GM19035 (cell line): Measurements from ENCODE around the gene SUSD1.
"Not testable (repeated sequence)": the region's sequence is repeated elsewhere in the genome, so short reads cannot be mapped to it uniquely, and the experiment has no call there.

Experiments
- ATAC-seq: cut with Tn5 transposase; IDR thresholded peaks from one replicate; pipeline ENCODE4 v1.9.1; 2021; ENCODE audit not compliant: unreplicated experiment

SUSD1 gene

DNA sequence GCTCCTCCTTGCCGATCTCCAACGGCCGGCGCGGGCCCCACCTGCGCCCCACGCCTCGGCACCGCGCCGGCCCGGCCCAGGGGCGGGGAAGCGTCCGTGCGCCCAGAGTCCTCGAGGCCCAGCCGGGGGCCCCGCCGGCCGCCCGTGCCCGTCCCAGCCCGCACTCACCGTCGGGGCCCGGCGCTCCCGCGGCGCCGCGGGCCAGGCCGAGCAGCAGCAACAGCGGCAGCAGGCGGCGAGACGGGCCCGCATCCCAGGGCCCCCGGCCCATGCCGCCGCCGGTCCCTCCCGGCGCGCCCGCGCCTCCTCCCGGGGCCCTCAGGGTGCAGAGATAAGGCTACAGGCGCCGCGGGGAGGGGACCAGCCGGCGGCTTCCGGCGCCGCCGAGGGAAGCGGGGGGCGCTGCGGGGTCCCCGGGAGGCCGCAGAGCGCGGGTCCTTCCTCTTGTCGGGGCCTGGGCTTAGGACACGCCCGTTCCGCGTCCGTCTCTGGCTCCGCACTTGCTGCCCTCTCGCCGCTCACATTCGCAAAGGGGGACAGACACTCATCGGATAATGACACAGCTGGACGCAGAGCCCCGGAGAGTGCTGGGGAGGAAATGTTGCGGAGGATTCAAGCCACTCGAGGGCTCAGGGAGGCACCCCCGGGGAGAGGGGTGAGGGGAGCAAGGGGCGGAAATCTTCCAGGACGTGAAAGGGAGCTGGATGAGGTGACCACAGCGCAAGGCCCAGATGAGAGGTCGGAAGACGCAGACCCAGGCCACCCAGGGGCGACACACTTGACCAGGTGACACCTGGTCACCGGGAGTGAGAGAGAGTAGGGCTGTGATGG, at the start of gene SUSD1:
SUSD1 (minus strand) TSS at position 333 of the 831 bp plus-strand sequence; CDS start at position 271, 62 bp downstream.
- peak; percentile 56 for ATAC-seq

DNA sequence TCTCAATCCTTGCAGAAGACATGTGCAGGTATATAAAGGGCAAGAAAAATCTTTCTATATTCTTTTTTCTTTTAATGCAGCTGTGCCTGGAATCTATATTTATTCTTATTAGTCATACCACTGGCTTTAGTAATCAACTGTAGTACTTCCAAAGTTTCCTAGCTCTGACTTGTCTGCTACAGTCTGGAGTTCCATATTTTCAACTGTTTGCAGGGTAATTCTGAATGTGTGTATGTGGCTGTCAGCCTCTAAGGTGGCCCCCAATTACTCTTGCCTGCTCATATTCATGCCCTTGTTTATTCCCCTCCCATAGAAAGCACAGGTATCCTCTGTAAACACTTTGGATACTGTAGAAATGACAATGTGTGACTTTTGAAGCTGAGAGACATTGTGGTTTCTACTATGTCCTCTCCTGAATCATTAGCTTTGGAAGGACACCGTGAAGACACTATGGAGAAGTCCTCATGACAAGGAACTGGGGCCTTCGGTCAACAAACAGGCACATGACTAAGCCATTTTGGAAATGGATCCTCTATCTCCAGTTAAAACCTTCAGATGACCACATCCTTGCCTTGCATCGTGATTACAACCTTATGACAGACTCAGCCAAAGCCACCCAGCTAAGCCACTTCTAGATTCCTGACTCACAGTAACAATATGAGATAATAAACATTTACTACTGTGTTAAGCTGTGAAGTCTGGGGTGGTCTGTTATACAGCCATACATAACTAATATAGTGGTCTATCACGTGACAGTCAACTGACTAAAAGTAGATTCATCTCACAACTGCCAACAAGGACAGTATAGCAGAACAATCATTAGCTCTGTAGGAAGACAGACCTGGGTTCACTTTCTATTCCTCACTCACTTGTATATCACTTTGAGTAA, 49.5 kb upstream of the SUSD1 start:
- no peak for ATAC-seq

DNA sequence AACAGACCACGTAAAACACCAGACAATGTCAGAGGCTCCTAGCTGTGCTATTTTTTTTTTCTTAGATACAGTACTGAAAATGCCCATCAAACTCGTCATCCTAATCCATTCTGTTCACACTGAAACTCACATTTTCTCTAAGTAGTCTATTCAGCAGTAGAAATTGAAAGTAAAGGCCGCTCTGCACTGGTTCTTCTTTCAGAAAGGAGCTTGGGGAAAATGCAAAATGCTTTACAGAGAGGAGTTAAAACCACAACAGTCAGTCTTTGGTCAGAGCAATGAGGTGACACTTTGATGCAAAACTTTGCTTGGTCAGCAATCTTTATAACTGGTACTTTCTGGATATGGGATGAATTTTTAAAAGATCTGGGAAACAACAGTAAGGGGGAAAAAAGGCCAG, 43.8 kb upstream of the SUSD1 start:
- peak; percentile 95 for ATAC-seq

DNA sequence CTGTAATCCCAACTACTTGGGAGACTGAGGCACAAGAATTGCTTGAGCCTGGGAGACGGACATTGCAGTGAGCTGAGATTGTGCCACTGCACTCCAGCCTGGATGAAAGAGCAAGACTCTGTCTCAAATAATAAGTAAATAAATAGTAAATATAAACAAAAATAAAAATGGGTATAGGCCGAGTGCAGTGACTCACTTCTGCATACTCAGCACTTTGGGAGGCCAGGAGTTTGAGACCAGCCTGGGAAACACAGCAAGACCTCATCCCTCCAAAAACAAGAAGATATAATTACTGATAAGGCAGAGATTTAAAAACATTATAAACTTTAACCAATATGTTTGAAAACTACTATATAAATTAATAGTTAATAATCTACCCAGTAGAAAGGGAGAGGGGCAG, 37.8 kb upstream of the SUSD1 start:
- ATAC-seq = no peak

DNA sequence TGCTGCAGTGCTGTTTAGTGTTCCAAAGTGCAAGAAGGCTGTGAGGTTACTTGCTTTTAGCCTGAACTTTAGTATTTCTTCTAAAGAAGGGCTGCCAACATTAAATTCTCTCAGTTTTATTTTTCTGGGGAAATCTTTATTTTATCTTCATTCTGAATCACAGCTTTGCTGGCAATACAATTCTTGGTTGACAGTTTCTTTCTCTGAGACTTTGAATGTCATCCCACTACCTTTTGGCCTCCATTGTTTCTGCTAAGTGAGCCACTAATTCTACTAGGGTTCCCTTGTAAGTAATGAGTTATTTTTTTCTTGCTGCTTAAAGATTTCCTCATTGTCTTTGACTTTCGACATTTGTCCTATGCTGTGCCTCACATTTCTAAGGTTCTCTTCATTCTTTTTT, 32.4 kb upstream of the SUSD1 start:
- ATAC-seq = no peak

DNA sequence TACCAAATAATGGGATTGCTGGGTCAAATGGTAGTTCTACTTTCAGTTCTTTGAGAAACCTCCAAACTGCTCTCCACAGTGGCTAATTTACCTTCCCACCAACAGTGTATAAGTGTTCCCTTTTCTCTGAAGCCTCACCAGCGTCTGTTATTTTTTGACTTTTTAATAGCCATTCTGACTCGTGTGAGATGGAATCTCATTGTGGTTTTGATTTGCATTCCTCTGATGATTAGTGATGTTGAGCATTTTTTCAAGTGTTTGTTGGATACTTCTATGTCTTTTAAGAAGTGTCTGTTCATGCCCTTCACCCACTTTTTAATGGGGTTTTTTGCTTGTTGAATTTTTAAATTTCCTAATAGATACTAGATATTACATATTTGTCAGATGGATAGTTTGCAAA, 28.4 kb upstream of the SUSD1 start:
- no peak for ATAC-seq

DNA sequence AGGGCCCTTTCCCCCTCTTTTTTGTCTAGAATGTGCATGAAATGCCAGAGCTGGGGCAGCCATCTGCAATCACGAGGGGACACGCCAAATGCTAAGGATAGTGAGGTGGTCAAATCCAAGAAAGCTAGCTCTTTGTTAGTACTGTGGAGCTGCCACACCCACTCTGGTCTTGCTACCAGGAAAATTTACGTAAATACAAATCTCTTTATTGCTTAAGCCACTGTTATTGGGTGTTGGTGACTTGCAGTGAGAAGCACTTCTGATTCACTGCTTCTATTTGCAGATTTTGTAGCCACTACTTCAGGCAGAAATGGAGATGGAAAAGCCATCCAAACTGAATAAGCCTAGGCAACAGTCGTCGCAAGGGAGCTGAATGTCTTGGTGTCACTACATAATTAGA, 25.6 kb upstream of the SUSD1 start:
- ATAC-seq = no peak

DNA sequence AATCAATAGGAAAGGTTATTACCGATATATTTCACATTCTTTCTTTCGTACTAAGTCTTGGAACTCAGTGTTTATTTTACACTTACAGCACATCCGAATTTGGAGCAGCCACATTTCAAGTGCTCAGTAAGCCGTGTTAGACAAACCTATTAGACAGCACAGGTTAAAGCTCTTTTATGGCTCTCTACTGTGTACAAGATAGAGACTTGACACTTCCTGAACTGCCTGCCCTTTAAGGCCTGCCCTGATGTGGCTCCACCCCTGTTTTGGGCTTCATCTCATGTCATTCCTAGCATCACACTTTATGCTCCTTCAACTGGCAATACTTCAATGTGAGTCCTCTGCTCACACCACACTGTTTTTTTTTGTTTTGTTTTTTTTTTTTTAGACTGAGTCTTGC, 23.5 kb upstream of the SUSD1 start:
- ATAC-seq = no peak

DNA sequence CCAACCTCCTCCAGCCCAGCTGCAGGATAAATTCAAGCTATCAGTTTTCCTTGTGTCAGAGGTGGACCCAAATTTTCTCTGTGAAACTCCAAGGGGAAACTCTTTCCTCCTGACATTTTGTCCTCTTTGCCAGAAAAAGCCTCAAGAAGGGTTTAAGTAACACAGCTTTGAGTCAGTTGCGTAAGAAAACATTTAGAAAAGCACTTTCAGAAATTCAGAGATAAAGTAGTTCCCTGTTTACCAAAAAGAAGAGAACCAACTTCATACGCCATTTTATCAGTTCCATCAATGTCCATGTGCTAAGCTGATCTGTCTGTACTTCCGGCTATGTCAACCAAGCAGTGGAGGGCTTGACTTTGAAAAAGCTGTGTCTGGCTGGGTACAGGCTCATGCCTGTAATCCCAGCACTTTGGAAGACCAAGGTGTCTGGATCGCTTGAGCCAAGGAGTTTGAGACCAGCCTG, 19.9 kb upstream of the SUSD1 start:
- no peak for ATAC-seq

DNA sequence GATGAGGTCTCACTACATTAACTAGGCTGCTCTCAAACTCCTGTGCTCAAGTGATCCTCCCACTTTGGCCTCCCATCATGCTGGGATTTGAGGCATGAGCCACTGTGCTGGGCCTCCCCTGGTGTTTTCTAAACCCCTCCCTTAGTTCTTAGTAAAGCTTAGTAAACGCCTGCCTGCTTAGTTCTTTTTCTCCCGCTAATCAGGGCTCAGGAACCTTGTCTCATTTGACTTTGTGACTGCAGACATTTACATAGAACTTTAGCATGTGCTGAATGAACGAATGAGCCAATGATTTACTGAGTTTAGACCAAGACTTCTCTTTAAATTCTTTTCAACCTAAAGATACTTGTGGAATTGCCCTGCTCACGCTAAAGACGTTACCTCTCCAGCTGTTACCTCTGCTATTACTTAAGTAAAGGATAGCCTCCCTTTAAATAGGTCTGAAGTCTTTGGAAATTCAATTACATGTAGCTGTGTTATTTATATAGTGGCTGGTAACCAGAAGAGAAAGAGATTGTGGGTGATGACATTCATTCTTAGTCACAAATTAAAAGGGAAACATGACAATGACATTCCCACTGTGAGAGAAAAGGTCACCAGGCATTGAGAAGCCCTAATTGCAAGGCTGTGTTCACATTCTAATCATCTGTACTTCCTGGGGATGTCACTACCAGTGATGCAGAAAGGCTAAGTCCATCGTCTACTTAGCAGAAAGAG, 18.6 kb upstream of the SUSD1 start:
- no peak for ATAC-seq

DNA sequence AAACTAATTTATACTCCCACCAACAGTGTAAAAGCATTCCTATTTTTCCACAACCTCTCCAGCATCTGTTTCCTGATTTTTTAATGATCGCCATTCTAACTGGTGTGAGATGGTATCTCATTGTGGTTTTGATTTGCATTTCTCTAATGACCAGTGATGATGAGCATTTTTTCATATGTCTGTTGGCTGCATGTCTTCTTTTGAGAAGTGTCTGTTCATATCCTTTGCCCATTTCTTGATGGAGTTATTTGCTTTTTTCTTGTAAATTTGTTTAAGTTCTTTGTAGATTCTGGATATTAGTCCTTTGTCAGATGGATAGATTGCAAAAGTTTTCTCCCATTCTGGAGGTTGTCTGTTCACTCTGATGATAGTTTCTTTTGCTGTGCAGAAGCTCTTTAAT, 15.2 kb upstream of the SUSD1 start:
- ATAC-seq = not testable (repeated sequence)

DNA sequence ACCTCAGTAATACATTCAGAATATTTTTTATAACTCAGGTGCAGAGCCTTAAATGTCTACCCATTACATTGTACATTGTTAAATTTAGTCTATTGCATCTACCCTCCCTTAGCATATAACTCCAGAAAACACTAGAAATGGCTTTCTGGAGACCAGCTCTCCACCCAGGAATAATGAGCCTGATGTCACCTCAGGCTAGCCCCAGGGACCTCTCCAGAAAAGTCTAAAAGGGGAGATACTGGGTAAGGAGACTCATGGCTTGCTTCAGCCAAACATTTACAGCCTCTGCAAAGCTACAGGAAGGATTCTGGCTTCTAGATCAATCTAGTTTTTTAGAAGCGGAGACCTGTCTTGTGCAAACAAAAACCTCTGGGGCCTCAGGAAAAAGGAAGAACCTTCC, 13.8 kb upstream of the SUSD1 start:
- no peak for ATAC-seq

DNA sequence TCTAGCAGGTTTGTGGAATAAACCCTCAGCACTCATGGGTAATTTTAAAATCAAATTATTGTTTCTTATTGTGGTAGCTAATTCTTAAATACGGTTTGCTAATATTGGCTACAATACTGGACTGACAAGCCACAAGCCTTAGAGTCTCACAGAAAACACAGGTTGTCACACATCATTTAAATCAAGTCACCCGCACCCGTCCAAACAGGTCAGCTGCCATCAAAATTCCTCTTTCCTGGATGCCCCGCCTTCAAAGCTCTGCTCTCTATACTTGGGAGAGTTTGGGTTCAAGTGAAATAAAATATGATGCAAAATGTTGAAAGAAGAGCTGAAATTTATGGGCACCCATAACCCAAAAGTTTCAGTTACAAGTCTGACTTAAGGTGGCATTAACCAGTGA, 12.3 kb upstream of the SUSD1 start:
- ATAC-seq = no peak

DNA sequence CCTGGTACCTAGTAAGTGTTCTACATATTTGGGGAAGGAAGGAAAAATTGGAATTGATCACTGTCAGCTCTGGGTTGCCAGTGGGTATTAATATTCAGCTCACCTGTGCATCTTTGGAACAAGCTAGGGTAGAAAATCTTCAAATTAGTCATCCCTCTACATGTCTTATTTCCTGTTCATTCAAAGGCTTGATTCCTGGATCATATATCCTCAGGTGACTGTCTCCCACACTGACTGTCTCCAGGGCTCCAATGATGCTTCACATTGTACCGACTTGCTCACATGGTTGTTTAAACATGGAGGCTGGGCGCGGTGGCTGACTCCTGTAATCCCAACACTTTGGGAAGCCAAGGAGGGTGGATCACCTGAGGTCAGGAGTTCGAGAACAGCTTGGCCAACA, 11.6 kb upstream of the SUSD1 start:
- ATAC-seq = no peak

DNA sequence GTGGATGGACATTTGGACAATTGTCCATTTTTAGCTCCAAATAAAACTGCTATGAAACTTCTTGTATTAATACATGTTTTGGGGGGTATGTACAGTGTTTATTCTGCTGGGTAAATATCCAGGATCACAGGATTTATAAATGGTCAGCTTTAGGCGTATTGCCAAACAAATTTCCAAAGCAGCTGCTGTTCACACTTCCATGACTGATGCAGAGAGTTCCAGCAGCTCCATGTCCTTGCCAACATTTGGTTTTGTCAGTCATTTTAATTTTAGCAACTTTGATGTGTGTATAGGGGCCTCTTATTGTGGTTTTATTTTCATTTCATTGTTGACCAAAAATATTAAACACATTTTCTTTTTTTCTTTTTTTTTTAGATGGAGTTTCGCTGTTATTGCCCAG, 9.8 kb upstream of the SUSD1 start:
- no peak for ATAC-seq

DNA sequence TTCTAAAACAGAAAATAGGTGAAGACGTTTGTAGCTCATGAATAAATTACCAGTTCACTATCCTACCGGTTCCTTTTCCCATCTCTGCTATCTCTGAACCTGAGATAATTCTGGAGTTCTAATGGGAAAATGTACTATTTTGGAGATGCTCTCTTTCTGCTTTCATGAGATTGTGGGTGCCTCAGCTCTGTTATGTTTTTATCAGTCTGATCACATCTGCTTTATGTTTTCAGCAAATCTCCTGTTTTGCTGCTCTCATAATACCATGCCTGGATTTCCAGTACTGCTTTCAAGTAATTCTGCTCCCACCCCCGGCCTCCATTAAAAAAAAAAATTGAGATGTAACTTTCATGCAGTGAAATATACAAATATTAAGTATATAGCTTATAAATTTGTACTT, 9.1 kb upstream of the SUSD1 start:
- ATAC-seq = no peak

DNA sequence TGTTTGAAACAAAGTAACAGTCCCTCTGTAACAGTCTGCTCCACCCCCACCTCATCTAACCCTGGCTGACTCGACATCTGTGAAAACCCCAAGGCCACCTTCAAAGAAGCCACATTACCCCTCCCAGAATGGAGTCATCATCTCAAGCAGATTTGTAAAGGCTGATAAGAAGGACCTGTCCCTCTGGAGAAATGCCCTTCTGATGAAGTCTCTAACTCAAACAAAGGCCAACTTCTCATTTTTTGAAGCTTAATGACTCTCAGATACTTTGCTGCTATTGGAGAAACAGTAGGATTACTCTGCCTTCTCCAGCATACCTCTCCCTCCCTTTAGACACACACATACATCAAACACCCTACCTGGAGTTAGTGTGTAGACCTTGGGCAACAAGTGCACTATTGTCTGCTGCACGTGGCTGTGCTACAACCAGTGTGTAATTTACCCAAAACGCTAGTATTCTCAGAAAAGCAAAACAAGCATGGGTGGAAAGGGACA, 5.3 kb upstream of the SUSD1 start:
- ATAC-seq = no peak

DNA sequence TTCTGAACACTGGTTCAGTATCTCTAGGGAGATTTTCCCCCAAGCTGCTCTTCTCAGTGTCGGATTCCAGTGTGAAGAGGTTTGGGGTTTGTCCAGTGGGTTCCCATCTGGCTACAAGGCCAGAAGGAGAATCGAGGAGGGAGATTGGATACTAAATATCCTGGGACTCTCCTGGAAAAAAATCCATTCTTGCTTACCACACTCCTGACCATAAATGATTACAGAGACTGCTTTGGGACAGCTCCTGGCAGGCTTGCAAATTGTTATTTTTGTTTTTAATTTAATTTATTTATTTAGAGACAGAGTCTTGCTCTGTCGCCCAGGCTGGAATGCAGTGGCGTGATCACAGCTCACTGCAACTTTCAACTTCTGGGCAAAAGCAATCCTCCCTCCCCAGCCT, 4.7 kb upstream of the SUSD1 start:
- ATAC-seq = no peak

DNA sequence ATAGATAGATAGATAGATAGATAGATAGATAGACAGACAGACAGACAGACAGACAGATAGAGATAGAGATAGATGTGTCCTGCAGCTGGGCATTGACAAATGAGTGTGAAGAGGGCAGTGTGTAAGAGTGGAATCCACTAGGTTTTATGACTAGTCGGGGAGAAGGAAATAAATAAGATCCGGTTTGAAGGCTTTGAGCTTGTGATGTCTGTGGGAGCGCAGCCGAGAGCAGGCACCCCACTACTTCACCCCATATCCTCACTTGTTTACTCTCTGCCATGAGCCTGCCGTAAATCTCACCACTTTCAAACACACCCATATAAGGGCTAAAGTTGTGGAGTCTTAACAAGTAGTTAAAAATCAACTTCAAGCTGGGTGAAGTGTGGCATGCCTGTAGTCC, 1.4 kb upstream of the SUSD1 start:
- no peak for ATAC-seq

DNA sequence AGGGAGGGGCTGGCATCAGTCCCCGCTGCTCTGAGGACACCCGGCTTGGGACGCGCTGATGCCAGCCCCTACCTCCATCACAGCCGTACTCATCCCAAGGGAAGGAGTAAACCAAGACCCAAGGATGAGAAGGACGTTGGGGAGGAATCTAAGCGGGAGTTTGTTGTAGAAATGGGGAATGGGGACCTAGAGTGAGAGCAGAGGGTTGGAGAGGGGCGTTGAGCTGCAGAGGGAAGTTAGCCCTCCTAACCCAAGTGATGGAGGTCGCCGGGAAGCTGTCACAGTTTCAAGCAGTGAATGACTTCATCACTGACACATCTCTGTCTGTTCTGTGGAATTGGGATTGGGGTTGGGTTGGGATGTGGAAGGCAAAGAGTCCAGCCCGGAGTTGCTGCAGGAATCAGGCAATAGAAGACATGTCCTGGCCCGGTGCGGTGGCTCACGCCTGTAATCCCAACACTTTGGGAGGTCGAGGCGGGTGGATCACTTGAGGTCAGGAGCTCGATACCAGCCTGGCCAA, 759 bp upstream of the SUSD1 start:
- ATAC-seq = no peak
